K562 (cell line): Measurements from ENCODE around the gene FGR. TPM values are rescaled to one million over a fixed set of nuclear protein-coding genes. Genes with fewer than 3 reads are reported as not detected.

Experiments
- BACH1 ChIP-seq: fragments of 200-800 bp; sonication (Bioruptor generic); IDR thresholded peaks from 2 replicates; pipeline ENCODE4 v1.6.1; 2016; ENCODE audit warnings: missing genetic modification characterization, missing compliant biosample characterization
- CAMTA2 ChIP-seq: fragments of 250-450 bp; sonication (Bioruptor Pico); conservative IDR thresholded peaks from 2 replicates; pipeline ENCODE4 v1.5.1; 2022
- ETV5 ChIP-seq: sonication (generic); formaldehyde crosslinking; IDR thresholded peaks from 2 replicates; pipeline ENCODE4 v1.4.0; 2020; ENCODE audit warnings: low read depth, mild to moderate bottlenecking, missing genetic modification reagents
- HNRNPLL ChIP-seq: fragments of 200-400 bp; formaldehyde crosslinking; IDR thresholded peaks from 2 replicates; pipeline ENCODE4 v1.6.1; 2017; ENCODE audit warnings: low read length, low read depth, mild to moderate bottlenecking; ENCODE audit not compliant: poor library complexity, severe bottlenecking
- MEF2D ChIP-seq: conservative IDR thresholded peaks from 2 replicates; pipeline ENCODE4 v1.6.1; 2016; ENCODE audit warnings: low read depth, missing genetic modification characterization, missing compliant biosample characterization
- RBM15 ChIP-seq: fragments of 200-400 bp; formaldehyde crosslinking; IDR thresholded peaks from 2 replicates; pipeline ENCODE4 v1.6.1; 2018; ENCODE audit warnings: mild to moderate bottlenecking, low read length, moderate library complexity; ENCODE audit not compliant: insufficient read depth
- SMARCA4 ChIP-seq: fragments of 450-650 bp; IDR thresholded peaks from 2 replicates; pipeline ENCODE4 v1.6.1; 2016
- SP2 ChIP-seq: IDR thresholded peaks from 2 replicates; pipeline ENCODE4 v1.6.1; 2011; ENCODE audit warnings: mild to moderate bottlenecking, low read depth, low read length, moderate library complexity; ENCODE audit not compliant: poor library complexity, severe bottlenecking; ENCODE audit errors: extremely low read depth
- ZBTB1 ChIP-seq: sonication (generic); formaldehyde crosslinking; IDR thresholded peaks from 2 replicates; pipeline ENCODE4 v1.8.1; 2023; ENCODE audit warnings: missing genetic modification reagents, low read depth, mild to moderate bottlenecking, borderline replicate concordance
- ZNF124 ChIP-seq: sonication (generic); formaldehyde crosslinking; IDR thresholded peaks from 2 replicates; pipeline ENCODE4 v1.8.1; 2022; ENCODE audit warnings: missing genetic modification reagents
- ZNF3 ChIP-seq: fragments of 250-450 bp; sonication (Bioruptor Pico); IDR thresholded peaks from 2 replicates; pipeline ENCODE4 v1.5.0; 2021; ENCODE audit warnings: mild to moderate bottlenecking, moderate library complexity
- ZNF444 ChIP-seq: fragments of 250-450 bp; sonication (Bioruptor Pico); IDR thresholded peaks from 2 replicates; pipeline ENCODE4 v1.4.0; 2020; ENCODE audit warnings: mild to moderate bottlenecking, moderate library complexity
- polyA plus RNA-seq, 8 experiments: library from polyadenylated mRNA; depleted of rRNA in 4 of 8; stranded (reverse) in 5 of 8; unstranded in 3 of 8; fragments of >200 nt; fragmentation: Nextera tagmentation in 2 of 8; fragmentation: Illumina TruSeq in 1 of 8; extraction: Ambion mirVana in 2 of 8; extraction: Trizol in 1 of 8; gene quantifications; 2 replicates each; pipeline versions ENCODE4 v1.2.1 to v1.2.3, GENCODE V29; 2011 to 2014; ENCODE audit warnings: inconsistent platforms in 1 of 8, missing spikeins in 1 of 8
- total RNA-seq, 7 experiments: library from RNA; depleted of rRNA in 6 of 7; stranded (reverse); fragments of >200 nt in 6 of 7; fragmentation: Illumina TruSeq in 2 of 7; extraction: Trizol in 2 of 7; gene quantifications; 2 replicates each; pipeline versions ENCODE4 v1.2.1 to v1.2.3, GENCODE V29; 2011 to 2021; ENCODE audit warnings: low replicate concordance in 1 of 7
- TF ChIP-seq, protein P1 (sequence below): fragments of 450-650 bp; IDR thresholded peaks from 2 replicates; pipeline ENCODE4 v1.7.0; 2016; ENCODE audit warnings: borderline replicate concordance
- TF ChIP-seq, protein P2 (sequence below): IDR thresholded peaks from 2 replicates; pipeline ENCODE4 v1.6.1; 2014; ENCODE audit warnings: antibody characterized with exemption
- TF ChIP-seq, protein P3 (sequence below): fragments of 450-650 bp; IDR thresholded peaks from one replicate; pipeline ENCODE4 v1.6.1; 2018; ENCODE audit warnings: mild to moderate bottlenecking, moderate library complexity; ENCODE audit not compliant: partially characterized antibody
- TF ChIP-seq, protein P4 (sequence below): fragments of 450-650 bp; formaldehyde crosslinking; IDR thresholded peaks from 2 replicates; pipeline ENCODE4 v1.4.0; 2022; ENCODE audit warnings: missing genetic modification characterization
- TF ChIP-seq, protein P5 (sequence below): fragments of 200-800 bp; sonication (Bioruptor generic); IDR thresholded peaks from 2 replicates; pipeline ENCODE4 v1.6.1; 2017; ENCODE audit warnings: missing genetic modification characterization, missing compliant biosample characterization

Gene FGR
- total and polyA plus RNA-seq, 9 of the 15 experiments (the other 6 are each of a cell fraction or from before 2014, with no cell fraction given) = 0.04 to 0.11 TPM; not detected in 7

DNA sequence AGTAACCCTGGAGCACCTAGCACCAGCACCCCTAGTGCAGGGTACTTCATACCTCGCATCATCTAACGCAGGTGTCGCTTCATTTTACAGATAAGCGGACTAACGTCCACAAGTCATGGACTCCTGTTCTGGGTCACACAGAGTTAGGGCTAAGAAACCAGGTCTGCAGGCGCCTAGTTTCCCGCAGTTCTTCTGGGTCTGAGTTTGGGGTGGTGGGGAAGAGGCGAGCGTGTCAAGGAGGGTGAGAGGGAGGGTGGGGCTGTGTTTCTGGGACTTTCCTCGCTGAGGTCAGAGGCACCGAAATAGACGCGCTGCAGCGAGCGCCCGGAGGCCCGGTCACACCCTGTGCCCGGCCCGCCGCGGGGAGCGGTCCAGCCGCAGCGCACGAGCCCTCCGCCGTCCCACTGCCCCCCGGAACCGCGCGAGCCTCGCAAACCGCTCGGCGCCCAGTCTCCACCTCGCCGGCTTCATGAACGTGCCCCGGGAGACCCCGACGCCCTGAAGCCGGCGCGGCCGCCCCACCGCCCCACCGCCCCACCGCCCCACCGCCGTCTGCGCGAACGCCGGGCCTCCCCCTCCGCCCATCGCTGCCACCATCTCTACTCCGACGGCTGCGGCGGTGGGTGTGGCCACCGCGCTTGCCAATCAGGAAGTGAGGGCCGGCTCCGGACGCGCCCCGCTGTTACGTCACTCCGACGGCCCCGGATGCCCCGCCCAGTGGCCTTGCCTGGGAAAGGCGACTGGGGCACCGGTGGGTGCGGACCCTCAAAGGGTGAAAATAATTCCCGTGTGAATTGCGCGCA is 24.7 kb upstream of the FGR start (continued):
- TF ChIP-seq, protein P1, sequence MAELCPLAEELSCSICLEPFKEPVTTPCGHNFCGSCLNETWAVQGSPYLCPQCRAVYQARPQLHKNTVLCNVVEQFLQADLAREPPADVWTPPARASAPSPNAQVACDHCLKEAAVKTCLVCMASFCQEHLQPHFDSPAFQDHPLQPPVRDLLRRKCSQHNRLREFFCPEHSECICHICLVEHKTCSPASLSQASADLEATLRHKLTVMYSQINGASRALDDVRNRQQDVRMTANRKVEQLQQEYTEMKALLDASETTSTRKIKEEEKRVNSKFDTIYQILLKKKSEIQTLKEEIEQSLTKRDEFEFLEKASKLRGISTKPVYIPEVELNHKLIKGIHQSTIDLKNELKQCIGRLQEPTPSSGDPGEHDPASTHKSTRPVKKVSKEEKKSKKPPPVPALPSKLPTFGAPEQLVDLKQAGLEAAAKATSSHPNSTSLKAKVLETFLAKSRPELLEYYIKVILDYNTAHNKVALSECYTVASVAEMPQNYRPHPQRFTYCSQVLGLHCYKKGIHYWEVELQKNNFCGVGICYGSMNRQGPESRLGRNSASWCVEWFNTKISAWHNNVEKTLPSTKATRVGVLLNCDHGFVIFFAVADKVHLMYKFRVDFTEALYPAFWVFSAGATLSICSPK = peak; percentile 93; the same call in 1 of the 2 replicates
- TF ChIP-seq MEF2D (tag) (no peak), ZNF124 (CRISPR knock-in tag) (no peak), HNRNPLL (no peak), BACH1 (tag) (no peak), ETV5 (no peak), ZNF3 (no peak), SP2 (peak; percentile 2), SMARCA4 (0 out of 2 replicates have a peak, but pooled peaks have one; percentile 27), ZNF444 (CRISPR knock-in tag) (no peak), CAMTA2 (CRISPR knock-in tag) (no peak), RBM15 (no peak), ZBTB1 (CRISPR knock-in tag) (no peak)
- TF ChIP-seq, protein P2, sequence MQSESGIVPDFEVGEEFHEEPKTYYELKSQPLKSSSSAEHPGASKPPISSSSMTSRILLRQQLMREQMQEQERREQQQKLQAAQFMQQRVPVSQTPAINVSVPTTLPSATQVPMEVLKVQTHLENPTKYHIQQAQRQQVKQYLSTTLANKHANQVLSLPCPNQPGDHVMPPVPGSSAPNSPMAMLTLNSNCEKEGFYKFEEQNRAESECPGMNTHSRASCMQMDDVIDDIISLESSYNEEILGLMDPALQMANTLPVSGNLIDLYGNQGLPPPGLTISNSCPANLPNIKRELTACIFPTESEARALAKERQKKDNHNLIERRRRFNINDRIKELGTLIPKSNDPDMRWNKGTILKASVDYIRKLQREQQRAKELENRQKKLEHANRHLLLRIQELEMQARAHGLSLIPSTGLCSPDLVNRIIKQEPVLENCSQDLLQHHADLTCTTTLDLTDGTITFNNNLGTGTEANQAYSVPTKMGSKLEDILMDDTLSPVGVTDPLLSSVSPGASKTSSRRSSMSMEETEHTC = no peak
- TF ChIP-seq, protein P3, sequence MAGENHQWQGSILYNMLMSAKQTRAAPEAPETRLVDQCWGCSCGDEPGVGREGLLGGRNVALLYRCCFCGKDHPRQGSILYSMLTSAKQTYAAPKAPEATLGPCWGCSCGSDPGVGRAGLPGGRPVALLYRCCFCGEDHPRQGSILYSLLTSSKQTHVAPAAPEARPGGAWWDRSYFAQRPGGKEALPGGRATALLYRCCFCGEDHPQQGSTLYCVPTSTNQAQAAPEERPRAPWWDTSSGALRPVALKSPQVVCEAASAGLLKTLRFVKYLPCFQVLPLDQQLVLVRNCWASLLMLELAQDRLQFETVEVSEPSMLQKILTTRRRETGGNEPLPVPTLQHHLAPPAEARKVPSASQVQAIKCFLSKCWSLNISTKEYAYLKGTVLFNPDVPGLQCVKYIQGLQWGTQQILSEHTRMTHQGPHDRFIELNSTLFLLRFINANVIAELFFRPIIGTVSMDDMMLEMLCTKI = no peak
- TF ChIP-seq, protein P4, sequence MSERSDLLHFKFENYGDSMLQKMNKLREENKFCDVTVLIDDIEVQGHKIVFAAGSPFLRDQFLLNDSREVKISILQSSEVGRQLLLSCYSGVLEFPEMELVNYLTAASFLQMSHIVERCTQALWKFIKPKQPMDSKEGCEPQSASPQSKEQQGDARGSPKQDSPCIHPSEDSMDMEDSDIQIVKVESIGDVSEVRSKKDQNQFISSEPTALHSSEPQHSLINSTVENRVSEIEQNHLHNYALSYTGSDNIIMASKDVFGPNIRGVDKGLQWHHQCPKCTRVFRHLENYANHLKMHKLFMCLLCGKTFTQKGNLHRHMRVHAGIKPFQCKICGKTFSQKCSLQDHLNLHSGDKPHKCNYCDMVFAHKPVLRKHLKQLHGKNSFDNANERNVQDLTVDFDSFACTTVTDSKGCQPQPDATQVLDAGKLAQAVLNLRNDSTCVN (CRISPR knock-in tag) = no peak
- TF ChIP-seq, protein P5, sequence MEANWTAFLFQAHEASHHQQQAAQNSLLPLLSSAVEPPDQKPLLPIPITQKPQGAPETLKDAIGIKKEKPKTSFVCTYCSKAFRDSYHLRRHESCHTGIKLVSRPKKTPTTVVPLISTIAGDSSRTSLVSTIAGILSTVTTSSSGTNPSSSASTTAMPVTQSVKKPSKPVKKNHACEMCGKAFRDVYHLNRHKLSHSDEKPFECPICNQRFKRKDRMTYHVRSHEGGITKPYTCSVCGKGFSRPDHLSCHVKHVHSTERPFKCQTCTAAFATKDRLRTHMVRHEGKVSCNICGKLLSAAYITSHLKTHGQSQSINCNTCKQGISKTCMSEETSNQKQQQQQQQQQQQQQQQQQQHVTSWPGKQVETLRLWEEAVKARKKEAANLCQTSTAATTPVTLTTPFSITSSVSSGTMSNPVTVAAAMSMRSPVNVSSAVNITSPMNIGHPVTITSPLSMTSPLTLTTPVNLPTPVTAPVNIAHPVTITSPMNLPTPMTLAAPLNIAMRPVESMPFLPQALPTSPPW (CRISPR knock-in tag) = peak; percentile 68; the same call in 1 of the 2 replicates
